Uterus (tissue), 4 donors: ENCODE data around the gene CUL4B. TPM values are rescaled to one million over a fixed set of nuclear protein-coding genes. Genes with fewer than 3 reads are reported as not detected.
"Not testable (repeated sequence)": the region's sequence is repeated elsewhere in the genome, so short reads cannot be mapped to it uniquely, and the experiment has no call there.

ENCODE experiments used
- DNase-seq, 2 donors: peaks; one replicate each; pipeline ENCODE4 v3.0.0-alpha.2; 2019 to 2020
- H3K27ac ChIP-seq, 2 donors: fragments of 200-600 bp; sonication (generic); 1 replicate in 1 of 2; 2 replicates in 1 of 2; pipeline ENCODE4 v1.5.1; 2016 to 2018
- H3K27me3 ChIP-seq, 2 donors: fragments of 200-600 bp; sonication (generic); one replicate each; pipeline ENCODE4 v1.5.1; 2018 to 2019; ENCODE audit warnings: control low read depth in 1 of 2
- H3K36me3 ChIP-seq, 2 donors: fragments of 200-600 bp; sonication (generic); one replicate each; pipeline ENCODE4 v1.5.1; 2019; ENCODE audit warnings: control low read depth in 1 of 2
- H3K4me1 ChIP-seq, 2 donors: fragments of 200-600 bp; sonication (generic); one replicate each; pipeline ENCODE4 v1.5.1; 2018 to 2019; ENCODE audit warnings: control low read depth in 1 of 2
- H3K4me3 ChIP-seq, 2 donors: fragments of 200-600 bp; sonication (generic); 1 replicate in 1 of 2; 2 replicates in 1 of 2; pipeline ENCODE4 v1.5.1; 2018 to 2019; ENCODE audit warnings: mild to moderate bottlenecking in 1 of 2
- H3K9me3 ChIP-seq, 2 donors: fragments of 200-600 bp; sonication (generic); one replicate each; pipeline ENCODE4 v1.5.1; 2019; ENCODE audit warnings: control low read depth in 1 of 2
- POLR2A ChIP-seq, 2 donors: fragments of 450-650 bp; IDR thresholded peaks; one replicate each; pipeline ENCODE4 v1.6.1; 2016; ENCODE audit warnings: antibody characterized with exemption in 2 of 2, mild to moderate bottlenecking in 1 of 2, moderate library complexity in 1 of 2
- intact Hi-C: fragments of 100-400 bp; cut with DNase I; formaldehyde crosslinking; loops from one replicate; pipeline ENCODE4 v1.15.1; 2023; ENCODE audit warnings: low total_unique reads
- total RNA-seq, 4 donors: library from RNA; depleted of rRNA in 3 of 4; stranded (reverse); fragments of >200 nt in 3 of 4; gene quantifications; one replicate each; pipeline versions ENCODE4 v1.1.0 to v1.2.4, GENCODE V29; 2014 to 2023
- TF ChIP-seq, protein P1 (sequence below), 4 experiments: fragments of 200-600 bp in 2 of 4; fragments of 450-650 bp in 2 of 4; sonication (generic) in 2 of 4; IDR thresholded peaks; one replicate each; pipeline ENCODE4 v1.5.1; 2016 to 2019; ENCODE audit warnings: antibody characterized with exemption in 4 of 4, mild to moderate bottlenecking in 2 of 4, moderate library complexity in 1 of 4
- donor health status: DM: yes; HTN: yes; CAD: no.

CUL4B gene
- total RNA-seq, 4 donors from 2014 or later: 29.2 to 88.1 (median 44.0) TPM

DNA sequence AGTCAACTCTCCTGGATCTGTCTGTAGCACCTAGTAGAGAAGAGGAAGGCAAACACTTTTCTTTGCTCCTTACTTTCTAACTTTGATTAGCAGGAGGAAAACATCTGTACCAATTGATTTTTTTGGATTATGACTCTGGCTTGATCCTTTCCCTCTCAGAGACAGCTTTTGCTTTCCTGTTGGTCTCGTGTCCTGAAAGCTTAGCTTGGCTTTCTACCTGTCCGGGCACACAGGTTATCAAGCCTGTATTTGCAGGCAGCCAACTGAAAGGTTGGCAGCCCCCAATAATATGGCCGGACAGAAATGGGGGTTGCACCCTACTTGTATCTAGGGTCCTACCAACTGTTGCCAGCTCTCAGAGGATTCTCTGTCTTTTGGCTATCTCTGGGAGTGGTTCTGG, 48.5 kb downstream of the CUL4B start:
- intact Hi-C loops: no loop called here
- TF ChIP-seq, protein P1, sequence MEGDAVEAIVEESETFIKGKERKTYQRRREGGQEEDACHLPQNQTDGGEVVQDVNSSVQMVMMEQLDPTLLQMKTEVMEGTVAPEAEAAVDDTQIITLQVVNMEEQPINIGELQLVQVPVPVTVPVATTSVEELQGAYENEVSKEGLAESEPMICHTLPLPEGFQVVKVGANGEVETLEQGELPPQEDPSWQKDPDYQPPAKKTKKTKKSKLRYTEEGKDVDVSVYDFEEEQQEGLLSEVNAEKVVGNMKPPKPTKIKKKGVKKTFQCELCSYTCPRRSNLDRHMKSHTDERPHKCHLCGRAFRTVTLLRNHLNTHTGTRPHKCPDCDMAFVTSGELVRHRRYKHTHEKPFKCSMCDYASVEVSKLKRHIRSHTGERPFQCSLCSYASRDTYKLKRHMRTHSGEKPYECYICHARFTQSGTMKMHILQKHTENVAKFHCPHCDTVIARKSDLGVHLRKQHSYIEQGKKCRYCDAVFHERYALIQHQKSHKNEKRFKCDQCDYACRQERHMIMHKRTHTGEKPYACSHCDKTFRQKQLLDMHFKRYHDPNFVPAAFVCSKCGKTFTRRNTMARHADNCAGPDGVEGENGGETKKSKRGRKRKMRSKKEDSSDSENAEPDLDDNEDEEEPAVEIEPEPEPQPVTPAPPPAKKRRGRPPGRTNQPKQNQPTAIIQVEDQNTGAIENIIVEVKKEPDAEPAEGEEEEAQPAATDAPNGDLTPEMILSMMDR (IDR thresholded peaks at IDR 0.05): no peak
- TF ChIP-seq POLR2A (IDR thresholded peaks at IDR 0.05): no peak

DNA sequence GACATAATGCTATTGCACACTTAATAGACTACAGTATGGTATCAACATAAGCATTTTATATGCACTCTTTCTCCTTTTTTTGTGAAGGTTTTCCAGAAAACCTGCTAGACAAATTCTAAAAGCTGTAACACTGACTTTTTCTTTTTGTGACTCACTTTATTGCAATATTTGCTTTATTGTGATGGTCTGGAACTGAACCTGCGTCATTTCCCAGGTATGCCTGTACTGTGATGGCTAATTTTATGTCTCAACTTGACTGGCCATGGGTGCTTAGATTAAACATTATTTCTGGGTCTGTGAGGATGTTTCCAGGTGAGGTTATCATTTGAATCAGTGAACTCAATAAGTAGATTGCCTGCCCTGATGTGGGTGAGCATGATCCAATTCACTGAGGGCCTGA, 56.2 kb downstream of the CUL4B start:
- TF ChIP-seq, protein P1 (IDR thresholded peaks at IDR 0.05): no peak
- TF ChIP-seq POLR2A (IDR thresholded peaks at IDR 0.05): no peak
- no peak for DNase-seq
- no peaks in the 10 kb centered on the region for H3K4me1 ChIP-seq
- no peak overlapping the region for H3K27ac ChIP-seq
- no peak overlapping the region for H3K4me3 ChIP-seq
- no peaks in the 10 kb centered on the region for H3K27me3 ChIP-seq
- intact Hi-C loops: no loop called here
- no peaks in the 10 kb centered on the region for H3K9me3 ChIP-seq
- no peaks in the 10 kb centered on the region for H3K36me3 ChIP-seq

More for the DNA sequence above, 48.5 kb downstream of the CUL4B start:
- Histone ChIP-seq H3K27ac (no peak overlapping the region), H3K27me3 (no peaks in the 10 kb centered on the region), H3K9me3 (no peaks in the 10 kb centered on the region), H3K36me3 (no peaks in the 10 kb centered on the region), H3K4me3 (no peak overlapping the region), H3K4me1 (no peaks in the 10 kb centered on the region)
- DNase-seq: no peak

DNA sequence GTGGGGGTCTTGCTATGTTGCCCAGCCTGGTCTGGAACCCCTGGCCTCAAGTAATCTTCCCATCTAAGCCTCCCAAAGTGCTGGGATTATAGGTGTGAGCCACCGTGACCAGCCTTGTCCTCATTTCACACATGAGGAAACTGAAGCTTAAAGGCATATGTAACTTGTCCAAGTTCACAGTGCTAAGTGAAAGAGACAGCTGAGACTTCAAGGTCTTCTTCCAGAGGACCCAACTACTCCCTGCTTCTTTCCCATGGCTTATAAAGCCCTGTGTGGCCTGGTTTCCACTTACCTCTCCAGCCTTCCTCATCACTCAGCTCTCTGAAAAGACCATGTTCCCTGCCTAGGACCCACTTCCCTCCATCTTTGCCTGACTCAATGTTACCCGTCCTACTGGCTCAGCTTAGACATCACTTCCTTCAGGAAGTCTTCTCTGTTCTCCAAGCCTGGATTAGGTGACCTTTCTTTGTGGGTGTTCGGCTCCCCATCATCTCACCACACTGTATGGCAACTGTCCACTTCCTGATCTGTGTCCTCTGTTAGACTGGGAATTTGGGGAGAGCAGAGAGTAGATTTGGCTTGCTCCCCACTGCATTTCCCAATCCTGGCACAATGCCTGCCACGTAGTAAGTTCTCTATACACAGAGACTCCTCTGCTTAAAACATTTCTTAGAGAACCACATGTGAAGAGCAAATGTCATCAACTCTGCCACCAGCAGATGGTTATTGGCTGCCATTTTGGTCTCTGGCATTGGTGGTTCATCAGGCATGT, 61.3 kb downstream of the CUL4B start:
- DNase-seq: peak; percentile 18 to 22
- Histone ChIP-seq H3K36me3 (no peaks in the 10 kb centered on the region), H3K27ac (no peak overlapping the region), H3K9me3 (no peaks in the 10 kb centered on the region), H3K4me1 (no peaks in the 10 kb centered on the region), H3K4me3 (no peak overlapping the region), H3K27me3 (no peaks in the 10 kb centered on the region)
- TF ChIP-seq, protein P1 (IDR thresholded peaks at IDR 0.05): no peak
- TF ChIP-seq POLR2A (IDR thresholded peaks at IDR 0.05): no peak
- intact Hi-C loops: no loop called here

DNA sequence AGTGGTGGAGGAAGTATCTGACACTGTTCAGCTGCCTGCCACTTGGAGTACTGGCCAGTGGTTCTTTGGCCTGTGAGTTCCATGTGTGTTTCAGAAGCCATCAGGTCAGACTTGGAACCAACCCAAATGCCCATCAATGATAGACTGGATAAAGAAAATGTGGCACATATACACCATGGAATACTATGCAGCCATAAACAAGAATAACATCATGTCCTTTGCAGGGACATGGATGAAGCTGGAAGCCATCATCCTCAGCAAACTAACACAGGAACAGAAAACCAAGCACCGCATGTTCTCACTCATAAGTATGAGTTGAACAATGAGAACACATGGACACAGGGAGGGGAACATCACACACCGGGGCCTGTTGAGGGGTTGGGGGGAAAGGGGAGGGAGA, 70.6 kb downstream of the CUL4B start:
- H3K4me1 ChIP-seq, DNase-seq, H3K4me3 ChIP-seq, intact Hi-C loops, H3K36me3 ChIP-seq, H3K9me3 ChIP-seq, H3K27me3 ChIP-seq, H3K27ac ChIP-seq: not testable (repeated sequence)

DNA sequence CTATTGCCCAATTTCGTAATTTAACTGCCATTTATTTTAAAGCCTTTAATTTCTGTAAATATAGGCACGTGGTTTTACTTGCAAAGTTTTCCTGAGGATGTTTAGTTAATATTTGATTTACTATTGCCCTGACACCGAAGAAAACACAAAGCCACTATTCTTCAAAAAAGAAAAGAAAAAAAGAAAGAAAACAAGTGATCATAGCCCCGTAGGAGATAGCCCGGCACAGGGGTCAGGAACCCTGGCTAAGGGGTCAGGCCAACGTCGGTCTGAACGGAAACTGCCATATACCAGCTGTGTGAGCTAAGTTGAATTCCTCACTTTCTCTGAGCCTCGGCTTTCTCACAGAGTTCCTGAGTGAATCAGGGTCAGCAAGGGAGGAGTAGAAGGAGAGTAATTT, 74.0 kb downstream of the CUL4B start:
- H3K27me3 ChIP-seq: no peaks in the 10 kb centered on the region
- no peaks in the 10 kb centered on the region for H3K36me3 ChIP-seq
- TF ChIP-seq, protein P1 (IDR thresholded peaks at IDR 0.05): no peak
- no peak for TF ChIP-seq POLR2A (IDR thresholded peaks at IDR 0.05)
- no peaks in the 10 kb centered on the region for H3K4me1 ChIP-seq
- H3K9me3 ChIP-seq: no peaks in the 10 kb centered on the region
- intact Hi-C loops: no loop called here
- no peak for DNase-seq
- H3K27ac ChIP-seq: no peak overlapping the region
- no peak overlapping the region for H3K4me3 ChIP-seq
